SHP77 treated with DMSO at 0.1 percent for 48 hours (cell line): ENCODE results near the gene CEP164.

Experiments
- DNase-seq: peaks from one replicate; lab custom pipeline; 2025; lab: John Stamatoyannopoulos, UW

The CEP164 gene

DNA sequence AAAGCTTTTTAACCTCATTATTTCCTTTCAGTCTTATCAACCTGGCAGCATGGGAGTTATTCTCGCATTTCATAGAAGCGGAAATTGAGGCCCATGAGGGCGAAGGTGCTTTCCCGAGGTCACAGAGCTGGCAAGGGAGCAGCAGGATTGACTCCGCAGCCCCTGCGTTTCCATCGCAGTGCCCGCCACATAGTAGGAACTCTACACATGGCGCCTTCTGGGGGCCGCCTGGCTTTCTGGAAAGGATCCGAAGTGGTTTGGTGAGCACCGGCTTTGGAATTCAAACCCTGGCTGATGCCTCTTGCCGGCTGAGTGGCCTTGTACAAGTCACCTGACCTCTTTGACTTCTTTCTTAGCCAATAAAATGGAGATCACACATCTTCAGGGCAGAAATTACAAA lies 93.4 kb downstream of the CEP164 start:
- no peak for DNase-seq

DNA sequence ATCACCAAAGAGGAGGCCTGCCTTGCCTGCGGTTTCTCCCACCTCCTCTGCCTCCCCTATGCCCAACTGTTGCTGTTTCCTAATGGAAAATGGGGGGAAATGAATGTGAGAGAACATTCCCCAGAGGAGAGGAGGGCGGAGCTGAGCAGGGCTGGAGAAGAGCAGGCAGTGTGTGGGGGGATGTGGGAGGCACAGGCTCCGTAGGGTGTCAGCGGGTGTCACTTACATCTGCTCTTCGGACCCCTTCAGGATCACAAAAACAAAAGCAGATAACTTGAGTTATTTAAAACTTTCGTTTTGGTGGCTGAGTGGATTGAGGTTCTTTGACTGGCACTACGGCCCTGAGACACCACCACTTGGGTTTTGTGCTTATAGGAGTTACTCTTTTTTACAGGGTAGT lies 93.8 kb downstream of the CEP164 start:
- DNase-seq = no peak

DNA sequence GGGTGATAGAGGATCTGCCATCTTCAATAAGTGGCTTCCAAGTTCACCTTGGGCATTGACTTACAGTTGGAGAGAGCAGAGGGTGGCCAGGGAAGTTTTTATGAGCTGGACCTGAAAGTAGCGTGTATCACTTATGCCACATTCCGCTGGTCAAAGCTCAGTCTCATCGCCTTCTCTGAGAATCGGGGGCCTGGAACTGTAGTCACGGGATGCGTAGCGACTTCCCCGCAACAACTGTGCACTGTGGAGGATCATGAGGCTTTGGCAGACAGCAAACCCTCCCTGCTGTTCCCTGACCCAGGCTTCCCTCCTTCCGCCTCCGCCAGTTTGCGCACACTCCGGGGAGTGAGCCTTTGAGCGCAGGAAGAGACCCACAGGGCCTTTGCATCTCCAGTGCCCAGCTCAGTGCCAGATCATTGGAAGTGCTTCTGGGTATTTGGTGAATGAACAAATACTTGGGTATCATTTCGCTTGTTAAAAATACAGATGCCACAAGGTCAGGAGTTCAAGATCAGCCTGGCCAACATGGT lies 95.5 kb downstream of the CEP164 start:
- no peak for DNase-seq

DNA sequence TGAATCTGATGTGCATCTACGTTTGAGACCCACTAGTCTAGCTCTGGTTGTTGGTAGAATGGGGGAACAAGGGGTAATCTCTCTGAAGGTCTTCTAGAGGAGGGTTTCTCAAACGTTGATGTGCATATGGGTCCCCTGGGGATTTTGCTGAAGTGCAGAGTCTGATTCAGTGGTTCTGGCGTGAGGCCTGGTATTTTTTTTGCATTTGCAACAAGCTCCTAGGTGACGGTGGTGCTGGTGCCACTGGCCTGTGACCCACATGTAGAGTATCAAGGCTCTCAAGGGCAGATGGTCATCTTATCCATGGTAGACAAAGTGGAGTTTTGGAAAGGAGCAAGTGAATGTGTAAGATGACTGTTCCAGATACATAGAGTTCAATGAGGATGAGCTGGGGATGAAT lies 97.1 kb downstream of the CEP164 start:
- no peak for DNase-seq

DNA sequence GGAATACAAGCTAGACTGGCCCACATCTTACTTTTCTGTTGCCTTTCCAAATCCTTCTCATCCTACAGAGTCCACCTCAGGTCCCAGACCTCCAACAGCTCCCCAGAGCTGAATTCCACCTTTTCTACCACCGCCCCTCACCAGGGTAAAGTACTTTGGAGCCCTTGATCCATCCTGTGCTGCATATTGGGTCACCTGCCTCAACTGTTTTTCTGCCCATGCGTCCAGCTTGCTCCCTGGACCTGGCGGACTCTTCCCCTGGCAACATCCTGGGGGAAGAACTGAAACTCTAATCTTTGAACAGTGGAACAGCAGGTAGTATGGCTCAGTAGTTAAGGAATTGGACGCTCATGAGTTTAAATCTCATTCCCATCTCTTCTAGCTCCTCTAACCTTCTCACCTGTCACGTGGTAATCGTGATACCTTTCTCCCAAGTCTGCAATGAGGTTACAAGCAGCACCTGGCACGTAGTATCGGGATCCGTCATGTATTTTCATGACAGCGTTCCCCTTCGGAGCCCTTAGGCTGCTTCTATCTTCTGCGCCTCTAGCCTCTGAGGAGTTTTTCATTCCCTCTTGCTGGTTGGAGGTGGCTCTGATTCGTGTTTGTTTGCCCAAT lies 98.1 kb downstream of the CEP164 start:
- DNase-seq = no peak

DNA sequence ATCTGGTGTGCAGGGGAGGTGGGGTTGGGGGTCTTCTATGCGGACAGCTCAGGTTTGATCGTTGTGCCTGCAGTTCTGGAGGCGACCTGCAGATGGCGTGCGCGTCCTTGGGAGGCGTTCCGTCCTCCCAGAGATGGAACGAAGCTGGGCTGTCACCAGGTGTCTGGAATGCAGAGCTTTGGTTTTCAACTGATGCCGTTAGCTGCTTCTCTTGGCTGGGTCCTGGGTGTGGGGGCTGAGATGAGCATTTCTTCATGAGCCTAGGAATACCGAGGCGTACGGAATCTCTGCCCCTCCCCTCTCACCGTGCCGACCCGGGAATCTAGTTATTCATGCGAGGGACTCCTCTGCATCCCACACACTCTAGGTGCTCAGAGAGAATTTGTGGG lies 98.6 kb downstream of the CEP164 start:
- peak; percentile 31 for DNase-seq

DNA sequence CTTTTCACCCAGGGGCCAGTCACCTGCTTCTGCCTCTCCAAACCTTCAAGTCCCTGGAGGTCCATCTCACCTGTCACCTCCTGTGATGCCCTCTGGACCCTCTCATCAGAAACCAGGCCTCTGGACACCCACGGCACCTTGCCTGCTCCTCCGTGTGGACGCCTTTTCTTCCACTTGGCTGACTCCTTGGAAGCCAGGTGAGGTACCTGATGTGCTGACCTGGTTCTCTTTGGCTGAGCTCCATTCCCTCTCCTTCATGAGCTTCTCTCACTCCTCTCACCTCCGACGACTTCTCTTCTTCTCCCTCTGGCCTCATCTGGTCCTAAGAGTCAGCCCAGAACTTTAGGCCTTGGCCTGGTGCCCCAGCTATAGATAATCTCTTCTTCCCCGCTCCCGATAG lies 99.3 kb downstream of the CEP164 start:
- no peak for DNase-seq

GRCh38 chr11:117427356-117427874 lies 99.8 kb downstream of the CEP164 start:
- no peak for DNase-seq

DNA sequence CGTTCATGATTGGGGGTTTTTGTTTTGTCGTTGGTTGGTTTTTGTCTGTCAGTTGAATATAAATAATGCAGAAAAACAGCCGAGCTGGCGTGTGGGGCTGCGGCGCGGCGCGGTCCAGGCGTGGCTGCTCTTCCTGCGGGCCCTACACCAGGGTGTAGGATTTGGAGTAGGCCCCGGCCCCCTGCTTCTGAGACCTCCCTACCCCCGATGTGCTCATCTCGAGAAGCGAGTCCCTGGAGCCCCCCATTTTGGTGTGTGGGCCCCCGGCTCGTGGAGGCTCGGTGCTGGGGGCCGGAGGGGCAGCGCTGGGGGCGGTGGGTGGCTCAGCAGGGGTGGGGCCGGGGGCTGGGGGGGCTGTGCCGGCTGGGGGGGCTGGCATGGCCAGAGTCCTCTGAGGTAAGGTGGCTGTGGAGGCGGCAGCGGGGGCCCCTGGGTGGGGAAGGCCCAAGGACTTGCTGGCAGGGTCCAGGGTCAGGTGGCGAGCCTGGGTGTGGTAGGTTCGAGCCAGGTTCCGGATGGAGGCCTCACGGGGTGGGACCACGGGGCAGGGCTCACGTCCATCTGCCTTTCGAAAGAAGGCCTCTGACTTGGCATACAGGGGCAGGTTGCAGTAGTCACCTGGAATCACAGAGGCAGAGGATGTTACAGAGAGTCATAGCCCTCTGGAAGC lies 100.7 kb downstream of the CEP164 start:
- no peak for DNase-seq

GRCh38 chr11:117428856-117429229 lies 101.2 kb downstream of the CEP164 start:
- DNase-seq = no peak

- no peak for DNase-seq
These were observed 102.8 kb downstream of the CEP164 start for GRCh38 chr11:117430293-117430955.

DNA sequence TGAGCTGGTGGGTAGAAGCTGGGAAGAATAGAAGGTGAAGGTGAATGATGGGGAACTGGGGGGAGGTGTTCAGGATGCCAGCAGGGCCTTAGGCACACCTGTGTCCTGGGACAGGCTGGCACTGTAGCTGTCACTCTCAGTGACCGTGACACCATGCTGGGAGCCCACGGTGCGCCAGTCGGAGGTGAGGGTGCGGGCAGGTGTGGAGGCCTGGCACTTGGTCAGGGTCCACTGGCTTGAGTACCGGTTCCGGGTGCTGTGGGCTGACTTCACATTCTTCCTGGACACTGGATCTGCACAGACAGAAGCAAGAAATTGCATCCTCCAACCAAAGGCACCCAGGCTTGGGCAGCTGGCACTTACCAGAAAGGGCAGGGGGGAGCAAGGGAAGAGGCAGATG lies 103.8 kb downstream of the CEP164 start:
- no peak for DNase-seq

DNA sequence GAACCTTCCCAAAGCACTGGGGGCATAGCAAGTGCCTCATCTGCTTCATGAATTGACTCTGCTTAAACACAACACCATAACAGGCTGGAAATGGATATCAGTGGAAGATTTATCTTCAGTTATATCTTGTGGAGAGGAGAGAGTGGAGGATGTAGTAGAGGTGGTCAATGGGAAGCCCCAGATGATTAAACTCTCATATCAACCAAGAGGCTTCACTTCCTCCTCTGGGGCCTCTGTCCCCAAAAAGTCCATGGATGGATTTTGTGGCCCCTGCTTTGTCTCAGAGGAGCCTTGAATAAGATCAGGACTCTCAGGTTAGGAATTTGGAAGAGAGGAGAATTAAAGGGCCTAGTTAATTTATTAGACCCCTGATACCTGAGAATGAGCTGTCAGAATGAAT lies 106.1 kb downstream of the CEP164 start:
- no peak for DNase-seq

DNA sequence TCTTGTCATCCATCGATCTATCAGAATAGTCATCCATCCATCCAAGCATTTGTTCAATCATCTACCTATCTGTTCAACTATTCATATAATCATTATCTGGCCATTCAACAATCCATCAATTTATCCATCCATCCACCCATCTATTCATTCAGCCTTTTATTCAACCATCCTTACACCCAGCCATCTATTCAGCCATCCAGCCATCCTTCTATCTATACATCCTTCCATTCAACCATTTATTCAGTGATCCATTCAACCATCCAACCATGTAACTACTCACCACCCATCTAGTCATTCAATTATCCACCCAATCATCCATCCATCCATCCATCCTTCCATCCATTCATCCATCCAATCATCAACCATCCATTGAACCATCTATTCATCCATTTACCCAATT lies 106.8 kb downstream of the CEP164 start:
- no peak for DNase-seq

GRCh38 chr11:117435326-117435725 lies 107.7 kb downstream of the CEP164 start:
- no peak for DNase-seq

DNA sequence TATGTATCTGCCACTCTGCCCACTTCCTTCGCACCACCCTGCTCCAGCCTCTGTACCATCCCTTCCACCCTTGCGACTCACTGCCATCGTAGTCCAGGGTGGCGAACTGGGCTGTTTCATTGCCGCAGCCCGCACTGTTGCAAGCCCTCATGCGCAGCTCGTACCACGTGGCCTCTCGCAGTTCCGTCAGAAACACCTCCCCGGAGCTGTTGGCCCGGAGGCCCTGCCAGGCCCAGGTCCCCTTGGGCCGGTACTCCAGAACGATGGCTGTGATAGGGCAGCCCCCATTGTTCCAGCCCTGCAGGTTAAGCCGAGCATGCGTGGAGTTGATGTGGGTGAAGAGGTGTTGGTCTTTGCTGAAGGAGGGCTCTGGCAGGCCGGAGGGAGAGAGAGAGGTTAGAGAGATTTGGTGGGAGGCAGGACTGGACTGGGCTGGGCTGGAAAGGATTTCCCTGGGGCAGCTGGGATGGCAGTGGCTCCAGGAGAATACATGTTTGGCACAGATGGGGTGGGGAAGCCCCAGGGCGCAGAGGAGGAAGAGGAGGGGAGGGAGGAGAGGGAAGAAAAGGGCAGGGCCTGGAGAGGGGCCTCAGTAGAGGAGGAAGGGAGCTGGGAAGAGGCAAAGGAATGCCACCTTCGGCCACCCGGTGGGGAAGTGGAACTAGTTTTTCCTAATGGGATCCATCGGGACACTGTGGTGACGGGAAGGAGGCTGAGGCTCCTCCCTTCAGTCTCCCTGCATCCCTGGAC lies 109.6 kb downstream of the CEP164 start:
- DNase-seq = no peak

- DNase-seq = no peak
These were observed 110.1 kb downstream of the CEP164 start for GRCh38 chr11:117437791-117438130.

DNA sequence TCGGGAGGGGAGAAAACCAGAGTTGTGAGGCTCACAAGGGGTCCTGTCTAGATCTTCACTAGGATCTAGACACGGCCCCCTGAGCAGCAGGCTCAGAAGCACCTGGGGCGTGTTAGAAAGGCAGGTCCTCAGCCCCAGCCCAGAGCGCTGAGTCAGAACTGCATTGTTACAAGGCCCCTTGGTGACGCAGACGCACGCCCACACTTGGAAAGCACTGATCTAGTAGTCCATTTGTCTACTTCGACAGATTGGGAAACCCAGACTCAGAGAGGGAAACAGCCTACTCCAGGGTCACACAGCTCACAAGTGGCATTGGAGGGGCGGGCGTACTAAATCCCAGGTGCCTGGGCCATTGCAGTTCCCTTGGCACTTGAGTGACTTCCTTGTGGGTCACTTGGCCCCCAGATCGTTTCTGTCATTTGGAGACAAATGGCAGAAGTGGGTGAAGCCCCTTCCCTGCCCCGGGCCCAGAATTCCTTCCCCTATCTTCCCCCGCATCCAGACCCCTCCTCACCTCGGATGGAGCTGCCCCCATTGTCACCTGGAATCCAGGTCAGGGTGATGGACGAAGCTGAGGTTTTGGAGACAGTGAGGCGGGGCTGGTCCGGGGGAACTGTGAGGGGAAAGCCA lies 110.8 kb downstream of the CEP164 start:
- DNase-seq = no peak

DNA sequence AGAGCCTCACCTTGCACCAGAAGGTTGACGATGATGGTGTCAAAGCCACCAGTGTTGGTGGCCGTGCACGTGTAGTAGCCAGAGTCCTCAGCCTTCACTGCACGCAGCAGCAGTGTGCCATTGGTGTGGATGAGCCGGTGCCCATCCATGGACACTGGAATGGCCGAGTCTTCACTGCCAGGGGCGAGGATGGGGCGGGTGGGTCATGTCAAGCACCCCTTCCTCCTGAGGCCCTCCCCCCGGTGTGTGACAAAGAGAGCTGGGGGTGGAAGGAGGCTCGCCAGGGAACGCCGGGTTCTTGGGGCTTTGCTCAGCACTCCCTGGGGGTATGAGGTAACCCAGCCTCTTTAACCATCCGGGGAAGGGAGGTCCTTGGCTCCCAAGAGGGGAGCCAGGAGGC lies 111.6 kb downstream of the CEP164 start:
- no peak for DNase-seq

- no peak for DNase-seq
These were observed 112.6 kb downstream of the CEP164 start for GRCh38 chr11:117440258-117440657.

GRCh38 chr11:117441146-117441975 lies 113.7 kb downstream of the CEP164 start:
- DNase-seq = no peak
